ENCODE measurements around the gene RASAL3.

Gene RASAL3

GRCh38 chr19:15428956-15429824, 35.2 kb downstream of the RASAL3 start:
- in situ Hi-C loops (cut with MboI; ENCODE audit: low pct_unique_long_range_greater_than_20kb, low sequenced_read_pairs, unreplicated experiment) = loop anchor here (10.0 kb wide), 1 partner anchor 126 kb away; no protein-coding TSS in a partner anchor
- TF ChIP-seq CTCF (IDR thresholded peaks at IDR 0.05; ENCODE audit: extremely low read depth, insufficient read depth, missing control alignments) = no peak
- no peak for DNase-seq (ENCODE audit: low spot score)

DNA sequence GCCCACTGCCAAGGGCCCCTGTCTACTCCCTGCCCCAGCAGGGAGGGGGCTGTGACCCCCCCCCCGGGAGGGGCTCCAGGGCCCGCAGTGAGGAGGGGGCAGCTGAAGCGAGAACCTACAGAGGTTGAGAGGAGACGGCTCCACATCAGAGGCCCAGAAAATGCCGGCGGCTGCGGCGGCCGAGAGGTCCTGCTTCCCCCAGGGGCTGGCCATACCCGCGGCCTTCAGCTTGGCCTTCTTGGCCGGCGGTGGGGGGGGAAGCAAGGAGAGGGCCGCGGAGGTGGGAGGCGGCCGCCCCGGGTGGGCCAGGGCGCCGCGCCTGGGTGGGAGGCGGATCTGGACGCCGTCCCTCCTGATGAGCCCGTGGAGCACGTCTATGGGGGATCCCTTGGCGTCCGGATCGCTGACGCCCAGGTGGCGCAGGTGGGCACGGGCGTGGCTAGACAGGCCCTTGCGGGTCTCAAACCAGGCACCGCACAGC, 36.3 kb downstream of the RASAL3 start:
- in situ Hi-C loops (cut with MboI; ENCODE audit: low pct_unique_long_range_greater_than_20kb, low sequenced_read_pairs, unreplicated experiment) = loop anchor here (10.0 kb wide), 1 partner anchor 127 kb away; no protein-coding TSS in a partner anchor
- DNase-seq (ENCODE audit: low spot score) = no peak
- TF ChIP-seq CTCF (IDR thresholded peaks at IDR 0.05; ENCODE audit: extremely low read depth, insufficient read depth, missing control alignments) = no peak

DNA sequence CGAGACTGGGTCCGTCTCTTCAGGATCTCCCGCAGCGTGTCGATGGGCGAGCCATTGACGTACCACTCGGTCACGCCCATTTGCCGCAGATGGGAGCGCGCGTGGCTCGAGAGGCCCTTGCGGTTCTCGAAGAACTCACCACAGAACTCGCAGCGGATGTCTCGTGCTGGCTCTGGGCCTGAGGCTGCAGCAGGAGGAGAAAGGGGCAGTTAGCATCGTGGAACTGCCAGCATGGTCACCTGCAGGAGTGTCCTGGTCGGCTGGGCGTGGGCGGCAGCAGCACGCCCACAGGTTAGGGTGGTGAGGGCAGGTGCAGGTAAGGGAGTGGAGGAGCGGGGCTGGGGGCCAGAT, 37.0 kb downstream of the RASAL3 start:
- DNase-seq (ENCODE audit: low spot score) = no peak
- TF ChIP-seq CTCF (IDR thresholded peaks at IDR 0.05; ENCODE audit: extremely low read depth, insufficient read depth, missing control alignments) = no peak
- in situ Hi-C loops (cut with MboI; ENCODE audit: low pct_unique_long_range_greater_than_20kb, low sequenced_read_pairs, unreplicated experiment) = loop anchor here (10.0 kb wide), 1 partner anchor 127 kb away; no protein-coding TSS in a partner anchor

DNA sequence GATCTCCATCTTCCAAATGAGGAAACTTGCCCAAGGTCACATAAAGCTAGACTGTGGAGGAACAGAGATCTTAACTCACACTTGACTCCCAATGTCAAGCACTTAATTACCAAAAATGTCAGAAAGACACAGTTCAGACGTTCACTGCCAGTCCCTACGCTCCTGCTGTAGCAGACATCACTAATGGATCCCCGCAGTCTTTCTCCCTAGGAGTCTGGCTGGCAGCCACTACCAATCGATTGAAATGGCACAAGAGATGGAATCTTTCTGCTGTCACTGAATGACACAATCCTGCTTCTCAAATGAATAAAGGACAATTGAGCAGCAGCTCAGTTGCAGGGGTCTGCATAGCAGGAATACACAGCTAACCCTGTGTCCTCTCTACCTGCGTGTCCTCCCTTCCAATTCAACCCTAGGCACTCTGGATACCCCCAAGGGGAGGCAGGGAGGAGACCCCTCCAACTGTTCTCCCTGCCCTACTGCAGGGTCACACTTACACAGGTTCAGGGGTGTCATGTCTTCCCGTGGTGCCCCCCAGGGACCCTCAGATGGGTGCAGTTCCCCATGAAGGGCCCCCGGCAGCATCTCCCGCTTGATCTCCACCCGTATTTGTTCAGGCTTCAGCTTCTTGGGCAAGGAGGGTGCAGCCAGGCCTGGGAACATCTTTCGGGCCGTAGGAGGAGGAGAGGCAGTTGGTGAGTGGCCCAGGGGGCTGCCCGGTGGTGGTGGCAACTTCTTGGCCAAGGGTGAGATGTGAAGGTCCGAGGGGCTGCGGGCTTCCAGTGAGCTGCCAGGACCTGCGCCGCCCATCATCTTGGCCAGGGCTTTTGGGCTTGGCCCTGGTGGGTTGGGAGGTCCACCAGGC, 37.6 kb downstream of the RASAL3 start:
- TF ChIP-seq CTCF (IDR thresholded peaks at IDR 0.05; ENCODE audit: extremely low read depth, insufficient read depth, missing control alignments) = no peak
- in situ Hi-C loops (cut with MboI; ENCODE audit: low pct_unique_long_range_greater_than_20kb, low sequenced_read_pairs, unreplicated experiment) = loop anchor here (10.0 kb wide), 1 partner anchor 128 kb away; no protein-coding TSS in a partner anchor
- no peak for DNase-seq (ENCODE audit: low spot score)

DNA sequence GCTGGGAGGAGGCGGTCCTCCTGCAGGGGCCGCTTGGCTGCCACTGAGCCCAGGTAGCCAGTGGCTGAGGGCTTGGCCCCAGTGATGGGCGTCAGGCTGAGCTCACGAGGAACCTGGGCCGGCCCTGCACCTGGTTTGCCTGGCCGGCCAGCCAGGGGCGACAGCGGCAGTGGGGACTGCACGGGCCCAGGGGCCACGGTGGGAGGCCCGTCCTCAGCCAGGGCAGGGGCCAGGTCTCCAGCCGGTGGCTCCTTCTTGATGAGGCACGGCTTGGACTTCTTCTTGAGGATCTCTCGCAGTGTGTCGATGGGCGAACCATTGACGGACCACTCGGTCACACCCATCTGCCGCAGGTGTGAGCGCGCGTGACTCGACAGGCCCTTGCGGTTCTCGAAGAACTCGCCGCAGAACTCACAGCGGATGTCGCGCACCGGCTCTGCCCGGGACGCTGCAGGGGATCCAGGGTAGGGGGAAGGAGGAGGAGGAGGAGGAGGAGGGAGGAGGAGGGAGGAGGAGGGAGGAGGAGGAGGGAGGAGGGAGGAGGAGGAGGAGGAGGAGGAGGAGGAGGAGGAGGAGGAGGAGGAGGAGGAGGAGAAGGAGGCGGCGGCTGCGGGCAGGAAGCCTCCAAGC, 38.9 kb downstream of the RASAL3 start:
- in situ Hi-C loops (cut with MboI; ENCODE audit: low pct_unique_long_range_greater_than_20kb, low sequenced_read_pairs, unreplicated experiment) = loop anchor here (10.0 kb wide), 1 partner anchor 129 kb away; no protein-coding TSS in a partner anchor
- no peak for TF ChIP-seq CTCF (IDR thresholded peaks at IDR 0.05; ENCODE audit: extremely low read depth, insufficient read depth, missing control alignments)
- DNase-seq (ENCODE audit: low spot score) = no peak
